ENCODE measurements around the gene PLCXD3.

Gene PLCXD3

DNA sequence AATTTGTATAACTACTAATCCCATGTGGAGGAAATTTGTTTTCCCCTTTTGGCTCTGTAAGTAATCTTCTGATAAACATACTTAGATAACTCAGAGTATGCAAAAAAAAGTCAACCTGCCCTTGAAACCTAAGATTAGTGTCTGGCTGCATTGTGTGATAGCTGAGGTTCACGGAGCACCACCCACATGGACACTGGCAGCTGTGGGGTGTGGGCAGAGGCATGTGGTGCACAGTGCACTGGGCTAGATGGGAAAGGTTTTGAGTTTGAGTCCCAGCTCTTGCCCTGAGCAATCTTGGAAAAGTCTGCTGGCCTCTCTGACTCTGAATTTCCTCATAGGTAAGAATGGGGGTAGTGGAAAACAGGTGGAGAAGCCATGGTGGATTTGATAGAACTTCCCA lies 75.1 kb downstream of the PLCXD3 start:
- TF ChIP-seq EZH2phosphoT487 (IDR thresholded peaks at IDR 0.05; ENCODE audit: low read depth): no peak
- TF ChIP-seq, protein P1, sequence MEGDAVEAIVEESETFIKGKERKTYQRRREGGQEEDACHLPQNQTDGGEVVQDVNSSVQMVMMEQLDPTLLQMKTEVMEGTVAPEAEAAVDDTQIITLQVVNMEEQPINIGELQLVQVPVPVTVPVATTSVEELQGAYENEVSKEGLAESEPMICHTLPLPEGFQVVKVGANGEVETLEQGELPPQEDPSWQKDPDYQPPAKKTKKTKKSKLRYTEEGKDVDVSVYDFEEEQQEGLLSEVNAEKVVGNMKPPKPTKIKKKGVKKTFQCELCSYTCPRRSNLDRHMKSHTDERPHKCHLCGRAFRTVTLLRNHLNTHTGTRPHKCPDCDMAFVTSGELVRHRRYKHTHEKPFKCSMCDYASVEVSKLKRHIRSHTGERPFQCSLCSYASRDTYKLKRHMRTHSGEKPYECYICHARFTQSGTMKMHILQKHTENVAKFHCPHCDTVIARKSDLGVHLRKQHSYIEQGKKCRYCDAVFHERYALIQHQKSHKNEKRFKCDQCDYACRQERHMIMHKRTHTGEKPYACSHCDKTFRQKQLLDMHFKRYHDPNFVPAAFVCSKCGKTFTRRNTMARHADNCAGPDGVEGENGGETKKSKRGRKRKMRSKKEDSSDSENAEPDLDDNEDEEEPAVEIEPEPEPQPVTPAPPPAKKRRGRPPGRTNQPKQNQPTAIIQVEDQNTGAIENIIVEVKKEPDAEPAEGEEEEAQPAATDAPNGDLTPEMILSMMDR (IDR thresholded peaks at IDR 0.05; ENCODE audit: low read depth, low read length): no peak
- no peaks in the 10 kb centered on the region for H3K4me1 ChIP-seq (ENCODE audit: low read length)
- no peak overlapping the region for H2AFZ ChIP-seq (ENCODE audit: low read depth, low read length)
- no peaks in the 10 kb centered on the region for H4K20me1 ChIP-seq (ENCODE audit: insufficient read depth, low read length)
- no peaks in the 10 kb centered on the region for H3K27me3 ChIP-seq (ENCODE audit: low read depth, low read length)
- no peaks in the 10 kb centered on the region for H3K79me2 ChIP-seq (ENCODE audit: low read length)
- H3K9ac ChIP-seq (ENCODE audit: low read length): no peak overlapping the region
- H3K4me3 ChIP-seq (ENCODE audit: low read length): no peak overlapping the region
- no peak overlapping the region for H3K4me2 ChIP-seq (ENCODE audit: low read length)
- H3K27ac ChIP-seq (ENCODE audit: low read length): no peak overlapping the region
- no peaks in the 10 kb centered on the region for H3K36me3 ChIP-seq (replicated peaks; ENCODE audit: low read depth, low read length)
- no peaks in the 10 kb centered on the region for H3K9me3 ChIP-seq (ENCODE audit: insufficient read depth, low read length)

DNA sequence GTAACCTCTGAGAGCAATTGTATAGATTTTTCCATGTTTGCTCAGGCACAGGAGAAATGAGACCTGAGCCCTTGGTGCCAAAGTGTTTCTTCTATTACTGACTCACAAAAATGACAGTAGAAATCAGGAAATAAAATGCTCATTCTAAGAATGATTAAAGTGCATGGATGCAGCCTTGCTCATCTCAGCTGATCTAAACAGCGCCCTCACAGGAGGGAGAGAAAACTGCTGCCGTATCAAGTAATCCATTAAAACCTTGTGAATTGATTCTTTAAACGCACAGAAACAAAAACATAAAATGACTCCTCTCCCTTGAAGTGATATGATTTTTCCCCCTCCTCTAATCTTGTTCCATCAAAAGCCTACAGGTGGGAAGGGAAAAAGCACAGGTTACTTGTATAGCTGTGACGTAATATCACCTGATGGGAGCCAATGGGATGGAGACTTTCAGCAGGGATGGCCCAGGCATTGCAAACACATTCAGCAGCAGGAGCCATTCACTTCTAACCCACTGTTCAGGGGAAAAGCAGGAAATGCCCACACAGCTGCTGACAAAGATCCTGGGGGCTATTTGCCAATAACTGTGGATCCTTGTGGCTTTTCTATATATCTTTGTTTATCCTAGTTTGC lies 76.7 kb downstream of the PLCXD3 start:
- Histone ChIP-seq H3K79me2 (ENCODE audit: low read length) (no peaks in the 10 kb centered on the region), H3K9me3 (ENCODE audit: insufficient read depth, low read length) (no peaks in the 10 kb centered on the region), H3K36me3 (replicated peaks; ENCODE audit: low read depth, low read length) (no peaks in the 10 kb centered on the region), H2AFZ (ENCODE audit: low read depth, low read length) (no peak overlapping the region), H3K4me3 (ENCODE audit: low read length) (no peak overlapping the region), H3K27me3 (ENCODE audit: low read depth, low read length) (no peaks in the 10 kb centered on the region), H4K20me1 (ENCODE audit: insufficient read depth, low read length) (no peaks in the 10 kb centered on the region), H3K4me2 (ENCODE audit: low read length) (no peak overlapping the region), H3K27ac (ENCODE audit: low read length) (no peak overlapping the region), H3K4me1 (ENCODE audit: low read length) (no peaks in the 10 kb centered on the region), H3K9ac (ENCODE audit: low read length) (no peak overlapping the region)
- TF ChIP-seq, protein P1 (IDR thresholded peaks at IDR 0.05; ENCODE audit: low read depth, low read length): peak; percentile 42
- no peak for TF ChIP-seq EZH2phosphoT487 (IDR thresholded peaks at IDR 0.05; ENCODE audit: low read depth)

DNA sequence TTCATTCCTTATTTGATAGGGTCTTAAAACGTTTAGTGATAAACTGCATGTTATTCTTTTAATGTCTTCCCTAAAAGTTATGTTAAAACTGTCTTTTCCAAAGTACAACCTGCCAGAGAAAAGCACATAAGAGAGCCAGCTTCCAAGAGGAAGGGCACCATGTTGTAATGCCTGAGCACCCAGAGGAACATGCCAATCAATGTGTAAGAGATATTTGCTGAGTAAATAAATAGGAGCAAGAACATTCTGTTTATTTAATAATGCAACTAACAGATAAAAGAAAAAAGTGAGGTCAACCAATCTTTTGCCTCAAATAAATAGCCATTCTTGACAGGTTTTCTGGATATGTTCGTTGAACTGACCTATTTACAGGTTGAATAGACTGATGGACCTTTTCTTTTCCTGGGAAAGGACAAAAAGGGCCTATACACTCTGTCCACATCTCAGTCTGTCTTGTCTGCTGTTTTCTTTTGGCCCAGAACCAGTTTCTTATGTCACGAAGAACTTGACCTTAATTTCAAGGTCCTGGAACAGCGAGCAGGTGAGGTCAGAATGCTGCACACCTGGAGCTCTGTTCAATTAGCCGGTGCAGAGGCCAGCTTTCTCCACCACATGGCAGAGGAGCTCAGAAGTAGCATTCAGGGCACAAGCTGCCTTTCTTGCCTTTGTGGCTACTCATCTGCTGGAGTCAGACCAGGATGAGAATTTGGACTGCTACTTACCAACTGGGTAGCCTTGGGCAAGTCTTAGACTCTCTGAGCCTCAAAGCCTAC lies 77.7 kb downstream of the PLCXD3 start:
- Histone ChIP-seq H3K4me2 (ENCODE audit: low read length) (no peak overlapping the region), H4K20me1 (ENCODE audit: insufficient read depth, low read length) (no peaks in the 10 kb centered on the region), H3K4me1 (ENCODE audit: low read length) (no peaks in the 10 kb centered on the region), H2AFZ (ENCODE audit: low read depth, low read length) (no peak overlapping the region), H3K27me3 (ENCODE audit: low read depth, low read length) (no peaks in the 10 kb centered on the region), H3K36me3 (replicated peaks; ENCODE audit: low read depth, low read length) (no peaks in the 10 kb centered on the region), H3K9me3 (ENCODE audit: insufficient read depth, low read length) (no peaks in the 10 kb centered on the region), H3K9ac (ENCODE audit: low read length) (no peak overlapping the region), H3K79me2 (ENCODE audit: low read length) (no peaks in the 10 kb centered on the region), H3K27ac (ENCODE audit: low read length) (no peak overlapping the region), H3K4me3 (ENCODE audit: low read length) (no peak overlapping the region)
- TF ChIP-seq, protein P1 (IDR thresholded peaks at IDR 0.05; ENCODE audit: low read depth, low read length): no peak
- TF ChIP-seq EZH2phosphoT487 (IDR thresholded peaks at IDR 0.05; ENCODE audit: low read depth): no peak

DNA sequence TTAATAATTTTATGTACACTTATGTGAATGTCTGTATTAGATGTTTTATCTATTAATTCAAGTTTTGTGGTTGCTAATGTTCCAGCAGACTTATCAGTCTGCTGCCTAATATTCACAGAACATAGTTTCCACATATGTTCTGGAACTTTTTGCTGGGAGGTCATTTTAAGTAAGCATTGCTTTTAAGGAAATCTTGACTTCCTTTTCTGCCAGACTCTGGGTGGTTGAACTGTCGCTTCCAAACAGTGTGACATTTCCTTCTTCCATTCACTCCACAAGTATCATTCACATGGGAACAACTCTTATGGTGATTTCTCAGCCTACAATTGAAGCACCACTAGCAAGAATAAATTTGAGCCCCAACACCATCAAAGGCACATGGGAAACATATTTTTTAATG lies 82.9 kb downstream of the PLCXD3 start:
- Histone ChIP-seq H3K4me2 (ENCODE audit: low read length) (no peak overlapping the region), H2AFZ (ENCODE audit: low read depth, low read length) (no peak overlapping the region), H3K9me3 (ENCODE audit: insufficient read depth, low read length) (no peaks in the 10 kb centered on the region), H3K36me3 (replicated peaks; ENCODE audit: low read depth, low read length) (no peaks in the 10 kb centered on the region), H3K27ac (ENCODE audit: low read length) (no peak overlapping the region), H3K27me3 (ENCODE audit: low read depth, low read length) (no peaks in the 10 kb centered on the region), H3K9ac (ENCODE audit: low read length) (no peak overlapping the region), H3K4me1 (ENCODE audit: low read length) (no peaks in the 10 kb centered on the region), H3K79me2 (ENCODE audit: low read length) (no peaks in the 10 kb centered on the region), H4K20me1 (ENCODE audit: insufficient read depth, low read length) (no peaks in the 10 kb centered on the region), H3K4me3 (ENCODE audit: low read length) (no peak overlapping the region)
- TF ChIP-seq EZH2phosphoT487 (IDR thresholded peaks at IDR 0.05; ENCODE audit: low read depth): no peak
- TF ChIP-seq, protein P1 (IDR thresholded peaks at IDR 0.05; ENCODE audit: low read depth, low read length): no peak
